Activated CD4-positive, alpha-beta T cell treated with anti-CD3 and anti-CD28 coated beads, Interleukin-2, amount 50 U/mL, for 48 hours (primary cell): ENCODE results near the gene UBE2D3.

Experiments
- DNase-seq, 2 experiments: peaks; one replicate each; pipeline ENCODE4 v3.0.0-alpha.2; 2020

Gene UBE2D3

GRCh38 chr4:102787944-102788343 is 39.4 kb downstream of the UBE2D3 start:
- no peak for DNase-seq

GRCh38 chr4:102787096-102787881 is 40.1 kb downstream of the UBE2D3 start:
- DNase-seq: no peak

GRCh38 chr4:102786279-102786678 is 41.1 kb downstream of the UBE2D3 start:
- no peak for DNase-seq

- DNase-seq: no peak
Observed at GRCh38 chr4:102783006-102783405, 44.3 kb downstream of the UBE2D3 start.

- DNase-seq: no peak
Observed at GRCh38 chr4:102781570-102781969, 45.8 kb downstream of the UBE2D3 start.

GRCh38 chr4:102780476-102781144 is 46.7 kb downstream of the UBE2D3 start:
- no peak for DNase-seq

- DNase-seq: no peak
Observed at GRCh38 chr4:102779204-102779603, 48.1 kb downstream of the UBE2D3 start.

GRCh38 chr4:102778720-102779119 is 48.6 kb downstream of the UBE2D3 start:
- DNase-seq: no peak

GRCh38 chr4:102775805-102776204 is 51.5 kb downstream of the UBE2D3 start:
- no peak for DNase-seq

- no peak for DNase-seq
Observed at GRCh38 chr4:102774254-102774653, 53.1 kb downstream of the UBE2D3 start.

GRCh38 chr4:102772738-102773340 is 54.5 kb downstream of the UBE2D3 start:
- DNase-seq: no peak

- no peak for DNase-seq
Observed at GRCh38 chr4:102764901-102765300, 62.5 kb downstream of the UBE2D3 start.

- DNase-seq: no peak
Observed at GRCh38 chr4:102761906-102762305, 65.4 kb downstream of the UBE2D3 start.

- DNase-seq: no peak
Observed at GRCh38 chr4:102761296-102761701, 66.1 kb downstream of the UBE2D3 start.

GRCh38 chr4:102760645-102761295 is 66.6 kb downstream of the UBE2D3 start, which contains the start of gene MANBA:
Gene MANBA, minus strand, starts transcription at chr4:102760968. Its CDS starts 74 bp downstream, at chr4:102760894.
- peak; percentile 87 to 88 for DNase-seq

GRCh38 chr4:102759831-102760644 is 67.3 kb downstream of the UBE2D3 start:
- DNase-seq: peak in 1 of 2 experiments; percentile 6

GRCh38 chr4:102758241-102759160 is 68.8 kb downstream of the UBE2D3 start:
- no peak for DNase-seq

GRCh38 chr4:102757681-102758080 is 69.7 kb downstream of the UBE2D3 start:
- no peak for DNase-seq

GRCh38 chr4:102754044-102754443 is 73.3 kb downstream of the UBE2D3 start:
- no peak for DNase-seq

GRCh38 chr4:102751941-102752340 is 75.4 kb downstream of the UBE2D3 start:
- no peak for DNase-seq
